IMR-90 (cell line): Measurements from ENCODE around the gene GNL3L. TPM values are rescaled to one million over a fixed set of nuclear protein-coding genes. Genes with fewer than 3 reads are reported as not detected.

Source experiments
- ATAC-seq: fragments of 200-7000 bp; cut with Tn5 transposase; 2 replicates; pipeline ENCODE4 v1.9.1; 2020; ENCODE audit warnings: low read depth, mild to moderate bottlenecking, moderate library complexity
- BruUV-seq: library from RNA; stranded (reverse); fragments of 400-500 nt; replicated peaks from 2 replicates; lab custom pipeline; 2021; lab: Mats Ljungman, UMichigan
- CTCF ChIA-PET: fragments of 300-600 bp; formaldehyde crosslinking; extraction: SDS; loops from one replicate; lab custom pipeline; 2021; ENCODE audit warnings: antibody characterized with exemption; lab: Yijun Ruan, JAX
- POLR2A ChIA-PET: fragments of 300-600 bp; sonication (Branson Sonifier 250); formaldehyde crosslinking; loops from one replicate; lab custom pipeline; 2022; ENCODE audit warnings: antibody characterized with exemption; ENCODE audit not compliant: unreplicated experiment; lab: Charles Lee
- DNase-seq: peaks from one replicate; pipeline ENCODE4 v3.0.0; 2013
- H2AFZ ChIP-seq: replicated peaks from 2 replicates; pipeline ENCODE3; 2013; ENCODE audit warnings: low read length, mild to moderate bottlenecking; ENCODE audit not compliant: poor library complexity
- H2AK5ac ChIP-seq: 2 replicates; pipeline ENCODE4 v1.6.1; 2013; ENCODE audit warnings: low read depth, low read length, inconsistent platforms
- H2AK9ac ChIP-seq: replicated peaks from 2 replicates; pipeline ENCODE3; 2013; ENCODE audit warnings: mild to moderate bottlenecking, low read depth, low read length, moderate library complexity; ENCODE audit not compliant: poor library complexity
- H2BK120ac ChIP-seq: 2 replicates; pipeline ENCODE4 v1.6.1; 2013; ENCODE audit warnings: low read depth, low read length, inconsistent platforms
- H2BK15ac ChIP-seq: 3 replicates; pipeline ENCODE4 v1.6.1; 2013; ENCODE audit warnings: low read depth, low read length, inconsistent platforms
- H2BK20ac ChIP-seq: 2 replicates; pipeline ENCODE4 v1.6.1; 2013; ENCODE audit warnings: low read depth, mild to moderate bottlenecking, inconsistent platforms, low read length, moderate library complexity
- H2BK5ac ChIP-seq: 2 replicates; pipeline ENCODE4 v1.6.1; 2013; ENCODE audit warnings: mild to moderate bottlenecking, low read depth, low read length, inconsistent platforms; ENCODE audit not compliant: poor library complexity, severe bottlenecking
- H3K14ac ChIP-seq: replicated peaks from 2 replicates; pipeline ENCODE4 v1.6.1; 2013; ENCODE audit warnings: low read depth, low read length, inconsistent platforms
- H3K18ac ChIP-seq: 2 replicates; pipeline ENCODE4 v1.6.1; 2013; ENCODE audit warnings: low read depth, low read length, control low read depth
- H3K23ac ChIP-seq: 2 replicates; pipeline ENCODE4 v1.6.1; 2013; ENCODE audit warnings: low read depth, low read length, inconsistent platforms
- H3K27ac ChIP-seq: 2 replicates; pipeline ENCODE4 v1.5.1; 2013; ENCODE audit warnings: mild to moderate bottlenecking, control low read depth, low read length; ENCODE audit not compliant: insufficient read depth
- H3K27me3 ChIP-seq: 2 replicates; pipeline ENCODE4 v1.6.1; 2013; ENCODE audit warnings: low read length; ENCODE audit not compliant: control insufficient read depth, insufficient read depth
- H3K36me3 ChIP-seq: 2 replicates; pipeline ENCODE4 v1.6.1; 2013; ENCODE audit warnings: low read length, mixed read lengths; ENCODE audit not compliant: control insufficient read depth, insufficient read depth
- H3K4ac ChIP-seq: 2 replicates; pipeline ENCODE4 v1.6.1; 2013; ENCODE audit warnings: low read depth, low read length, inconsistent platforms
- H3K4me1 ChIP-seq: 2 replicates; pipeline ENCODE4 v1.6.1; 2013; ENCODE audit warnings: low read length, mixed read lengths; ENCODE audit not compliant: control insufficient read depth, insufficient read depth
- H3K4me2 ChIP-seq: 2 replicates; pipeline ENCODE4 v1.6.1; 2013; ENCODE audit warnings: low read depth, mild to moderate bottlenecking, control low read depth, low read length, moderate library complexity
- H3K4me3 ChIP-seq: 2 replicates; pipeline ENCODE4 v1.5.1; 2013; ENCODE audit warnings: low read depth, mild to moderate bottlenecking, control low read depth, low read length, moderate library complexity; ENCODE audit not compliant: insufficient read depth
- H3K56ac ChIP-seq: 2 replicates; pipeline ENCODE4 v1.6.1; 2013; ENCODE audit warnings: low read length, inconsistent platforms; ENCODE audit not compliant: insufficient read depth; ENCODE audit errors: extremely low read depth
- H3K79me1 ChIP-seq, 2 experiments: 2 replicates each; pipeline ENCODE4 v1.6.1; 2013; ENCODE audit warnings: low read length in 2 of 2, inconsistent platforms in 1 of 2, low read depth in 1 of 2
- H3K9ac ChIP-seq: 2 replicates; pipeline ENCODE4 v1.6.1; 2013; ENCODE audit warnings: low read depth, low read length, control low read depth
- H3K9me1 ChIP-seq: 2 replicates; pipeline ENCODE4 v1.6.1; 2013; ENCODE audit warnings: low read length, inconsistent platforms; ENCODE audit not compliant: insufficient read depth
- H3K9me3 ChIP-seq: 2 replicates; pipeline ENCODE4 v1.6.1; 2013; ENCODE audit warnings: low read length; ENCODE audit not compliant: control insufficient read depth, insufficient read depth
- H4K20me1 ChIP-seq: 2 replicates; pipeline ENCODE4 v1.6.1; 2013; ENCODE audit warnings: low read length, inconsistent platforms; ENCODE audit not compliant: insufficient read depth
- H4K5ac ChIP-seq: 2 replicates; pipeline ENCODE4 v1.6.1; 2013; ENCODE audit warnings: mild to moderate bottlenecking, low read depth, low read length, control low read depth
- H4K8ac ChIP-seq, 2 experiments: 2 replicates each; pipeline ENCODE4 v1.6.1; 2013; ENCODE audit warnings: low read depth in 2 of 2, low read length in 2 of 2, control low read depth in 1 of 2, inconsistent platforms in 1 of 2
- H4K91ac ChIP-seq: 2 replicates; pipeline ENCODE4 v1.6.1; 2013; ENCODE audit warnings: low read depth, low read length, inconsistent platforms; ENCODE audit not compliant: insufficient read depth
- BHLHE40 ChIP-seq: fragments of 150-350 bp; IDR thresholded peaks from 2 replicates; pipeline ENCODE4 v1.6.1; 2016; ENCODE audit warnings: mild to moderate bottlenecking, low read depth, low read length
- CHD1 ChIP-seq: IDR thresholded peaks from 2 replicates; pipeline ENCODE4 v1.6.1; 2012; ENCODE audit warnings: low read depth, low read length, improper control_type of control experiment
- FOS ChIP-seq: fragments of 150-350 bp; IDR thresholded peaks from 2 replicates; pipeline ENCODE4 v1.6.1; 2016; ENCODE audit warnings: low read depth, low read length
- MAFK ChIP-seq: IDR thresholded peaks from 2 replicates; pipeline ENCODE4 v1.6.1; 2012; ENCODE audit warnings: low read depth, low read length, improper control_type of control experiment
- MAZ ChIP-seq: IDR thresholded peaks from 2 replicates; pipeline ENCODE4 v1.6.1; 2012; ENCODE audit warnings: low read depth, mild to moderate bottlenecking, low read length, improper control_type of control experiment, moderate library complexity, borderline replicate concordance
- NFE2L2 ChIP-seq: fragments of 150-350 bp; IDR thresholded peaks from 2 replicates; pipeline ENCODE4 v1.6.1; 2016; ENCODE audit warnings: low read depth, mild to moderate bottlenecking, low read length
- POLR2A ChIP-seq: IDR thresholded peaks from 2 replicates; pipeline ENCODE4 v1.6.1; 2012; ENCODE audit warnings: mild to moderate bottlenecking, low read depth, low read length
- RAD21 ChIP-seq: IDR thresholded peaks from 2 replicates; pipeline ENCODE4 v1.6.1; 2012; ENCODE audit warnings: low read length, improper control_type of control experiment
- RCOR1 ChIP-seq: IDR thresholded peaks from 2 replicates; pipeline ENCODE4 v1.6.1; 2012; ENCODE audit warnings: mild to moderate bottlenecking, low read length, improper control_type of control experiment; ENCODE audit not compliant: insufficient replicate concordance
- RFX5 ChIP-seq: IDR thresholded peaks from 2 replicates; pipeline ENCODE4 v1.8.0; 2012; ENCODE audit warnings: low read depth, mild to moderate bottlenecking, low read length, moderate library complexity
- SMC3 ChIP-seq: fragments of 150-350 bp; IDR thresholded peaks from 2 replicates; pipeline ENCODE4 v1.6.1; 2016; ENCODE audit warnings: low read depth, mild to moderate bottlenecking, antibody characterized with exemption, low read length, moderate library complexity
- WGBS, 2 experiments: methylation state at CpG; one replicate each; pipeline versions ENCODE4 v1.1.5 to v1.1.7; 2013; ENCODE audit warnings: missing lambda C conversion rate in 2 of 2; ENCODE audit not compliant: insufficient read length in 1 of 2; ENCODE audit errors: extremely low coverage in 2 of 2; 5-methylcytosine and 5-hydroxymethylcytosine counted together
- dilution Hi-C: fragments of 300-500 bp; cut with HindIII; formaldehyde crosslinking; loops from one replicate; pipeline ENCODE4 v1.14.3; 2018; ENCODE audit warnings: low sequenced_read_pairs; ENCODE audit not compliant: unreplicated experiment
- in situ Hi-C: fragments of 300-500 bp; cut with MboI; formaldehyde crosslinking; loops from 3 replicates; pipeline ENCODE4 v1.14.3; 2019; ENCODE audit warnings: low sequenced_read_pairs, inconsistent platforms, mixed read lengths
- intact Hi-C: fragments of 100-400 bp; cut with micrococcal nuclease; formaldehyde crosslinking; loops from 2 replicates; pipeline ENCODE4 v1.10.0; 2022
- polyA plus RNA-seq, 3 experiments: library from polyadenylated mRNA; depleted of rRNA; stranded (reverse); fragments of >200 nt; gene quantifications; 2 replicates each; pipeline ENCODE4 v1.2.3, GENCODE V29; 2012; ENCODE audit warnings: low replicate concordance in 1 of 3
- total RNA-seq: library from RNA; depleted of rRNA; stranded (reverse); fragments of >200 nt; gene quantifications from 2 replicates; pipeline ENCODE4 v1.2.3, GENCODE V29; 2012
- TF ChIP-seq, protein P1 (sequence below): conservative IDR thresholded peaks from 2 replicates; pipeline ENCODE4 v1.5.1; 2012; ENCODE audit warnings: mild to moderate bottlenecking, low read depth, low read length, improper control_type of control experiment
- TF ChIP-seq, protein P2 (sequence below): fragments of 150-350 bp; IDR thresholded peaks from 2 replicates; pipeline ENCODE4 v1.6.1; 2016; ENCODE audit warnings: low read depth, mild to moderate bottlenecking, low read length, moderate library complexity, borderline replicate concordance
- TF ChIP-seq, protein P3 (sequence below): fragments of 150-350 bp; IDR thresholded peaks from 2 replicates; pipeline ENCODE4 v1.6.1; 2017; ENCODE audit warnings: mild to moderate bottlenecking, antibody characterized with exemption, low read length, low read depth

GNL3L gene
- total and polyA plus RNA-seq, 2 of the 4 experiments (the other 2 are of a cell fraction): 16.5 to 48.8 TPM

DNA sequence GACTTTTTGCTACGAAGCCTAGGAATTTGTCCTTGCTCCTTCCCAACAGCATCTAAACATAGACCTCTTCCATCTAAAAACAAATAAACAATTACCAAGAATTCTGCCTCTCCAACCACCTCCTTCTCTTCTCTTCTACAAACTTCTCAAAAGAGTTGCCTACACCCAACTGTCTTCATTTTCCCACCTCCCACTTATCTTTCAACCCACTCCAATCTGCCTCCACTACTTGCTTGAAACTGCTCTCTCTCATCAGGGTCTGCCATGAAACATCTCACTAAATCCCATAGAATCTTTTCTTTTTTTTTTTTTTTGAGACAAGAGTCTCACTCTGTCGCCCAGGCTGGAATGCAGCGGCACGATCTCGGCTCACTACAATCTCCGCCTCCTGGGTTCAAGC, 33.1 kb upstream of the GNL3L start:
- Histone ChIP-seq H2AK9ac (no peak overlapping the region), H3K9me1 (no peaks in the 10 kb centered on the region), H3K4me1 (peaks cover 4% of the 10 kb centered on the region), H3K4me2 (peak overlapping the region; percentile 82; the same call in 1 of the 2 replicates), H3K4ac (no peak overlapping the region), H3K56ac (no peak overlapping the region), H3K18ac (no peak overlapping the region), H4K8ac (peak overlapping the region; percentile 73 to 88; a peak in 2 of 4 replicates), H3K27me3 (no peaks in the 10 kb centered on the region), H4K91ac (no peak overlapping the region), H3K9me3 (no peaks in the 10 kb centered on the region), H2BK5ac (no peak overlapping the region), H2AK5ac (no peak overlapping the region), H2AFZ (peak overlapping the region; percentile 86), H3K36me3 (no peaks in the 10 kb centered on the region), H2BK15ac (no peak overlapping the region), H2BK20ac (no peak overlapping the region), H3K27ac (no peak overlapping the region), H4K5ac (no peak overlapping the region), H3K4me3 (no peak overlapping the region), H3K23ac (no peak overlapping the region), H3K9ac (no peak overlapping the region), H2BK120ac (no peak overlapping the region), H3K14ac (no peak overlapping the region), H3K79me1 (peaks cover 4 to 16% of the 10 kb centered on the region in 2 experiments), H4K20me1 (no peaks in the 10 kb centered on the region)
- DNase-seq: no peak
- WGBS, 2 experiments: no CpG with 5 or more reads among the region's 6 CpGs
- BruUV-seq: no TSS peak
- intact Hi-C loops: loop anchor here (2.0 kb wide), 1 partner anchor 32 kb away; no protein-coding TSS in a partner anchor
- in situ Hi-C loops: no loop called here
- ChIA-PET CTCF (interaction anchor here (0.6 kb wide), 1 partner anchor 14 kb away, joined by 4 read pairs; no protein-coding TSS in a partner anchor), POLR2A (no interaction called here)
- TF ChIP-seq MAFK (no peak), RFX5 (no peak), POLR2A (no peak), FOS (no peak), SMC3 (no peak), BHLHE40 (no peak), RCOR1 (no peak), NFE2L2 (no peak), CHD1 (no peak), MAZ (no peak), RAD21 (no peak)
- TF ChIP-seq, protein P1, sequence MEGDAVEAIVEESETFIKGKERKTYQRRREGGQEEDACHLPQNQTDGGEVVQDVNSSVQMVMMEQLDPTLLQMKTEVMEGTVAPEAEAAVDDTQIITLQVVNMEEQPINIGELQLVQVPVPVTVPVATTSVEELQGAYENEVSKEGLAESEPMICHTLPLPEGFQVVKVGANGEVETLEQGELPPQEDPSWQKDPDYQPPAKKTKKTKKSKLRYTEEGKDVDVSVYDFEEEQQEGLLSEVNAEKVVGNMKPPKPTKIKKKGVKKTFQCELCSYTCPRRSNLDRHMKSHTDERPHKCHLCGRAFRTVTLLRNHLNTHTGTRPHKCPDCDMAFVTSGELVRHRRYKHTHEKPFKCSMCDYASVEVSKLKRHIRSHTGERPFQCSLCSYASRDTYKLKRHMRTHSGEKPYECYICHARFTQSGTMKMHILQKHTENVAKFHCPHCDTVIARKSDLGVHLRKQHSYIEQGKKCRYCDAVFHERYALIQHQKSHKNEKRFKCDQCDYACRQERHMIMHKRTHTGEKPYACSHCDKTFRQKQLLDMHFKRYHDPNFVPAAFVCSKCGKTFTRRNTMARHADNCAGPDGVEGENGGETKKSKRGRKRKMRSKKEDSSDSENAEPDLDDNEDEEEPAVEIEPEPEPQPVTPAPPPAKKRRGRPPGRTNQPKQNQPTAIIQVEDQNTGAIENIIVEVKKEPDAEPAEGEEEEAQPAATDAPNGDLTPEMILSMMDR: no peak
- TF ChIP-seq, protein P2, sequence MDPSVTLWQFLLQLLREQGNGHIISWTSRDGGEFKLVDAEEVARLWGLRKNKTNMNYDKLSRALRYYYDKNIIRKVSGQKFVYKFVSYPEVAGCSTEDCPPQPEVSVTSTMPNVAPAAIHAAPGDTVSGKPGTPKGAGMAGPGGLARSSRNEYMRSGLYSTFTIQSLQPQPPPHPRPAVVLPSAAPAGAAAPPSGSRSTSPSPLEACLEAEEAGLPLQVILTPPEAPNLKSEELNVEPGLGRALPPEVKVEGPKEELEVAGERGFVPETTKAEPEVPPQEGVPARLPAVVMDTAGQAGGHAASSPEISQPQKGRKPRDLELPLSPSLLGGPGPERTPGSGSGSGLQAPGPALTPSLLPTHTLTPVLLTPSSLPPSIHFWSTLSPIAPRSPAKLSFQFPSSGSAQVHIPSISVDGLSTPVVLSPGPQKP: no peak
- TF ChIP-seq, protein P3, sequence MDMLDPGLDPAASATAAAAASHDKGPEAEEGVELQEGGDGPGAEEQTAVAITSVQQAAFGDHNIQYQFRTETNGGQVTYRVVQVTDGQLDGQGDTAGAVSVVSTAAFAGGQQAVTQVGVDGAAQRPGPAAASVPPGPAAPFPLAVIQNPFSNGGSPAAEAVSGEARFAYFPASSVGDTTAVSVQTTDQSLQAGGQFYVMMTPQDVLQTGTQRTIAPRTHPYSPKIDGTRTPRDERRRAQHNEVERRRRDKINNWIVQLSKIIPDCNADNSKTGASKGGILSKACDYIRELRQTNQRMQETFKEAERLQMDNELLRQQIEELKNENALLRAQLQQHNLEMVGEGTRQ: no peak
- ATAC-seq: no peak
- dilution Hi-C loops: no loop called here
